Measurements from ENCODE around the gene NFYA. TPM values are rescaled to one million over a fixed set of nuclear protein-coding genes. Genes with fewer than 3 reads are reported as not detected.

The NFYA gene
- total RNA-seq, 1 experiment from 2014 or later = 34.7 TPM

DNA sequence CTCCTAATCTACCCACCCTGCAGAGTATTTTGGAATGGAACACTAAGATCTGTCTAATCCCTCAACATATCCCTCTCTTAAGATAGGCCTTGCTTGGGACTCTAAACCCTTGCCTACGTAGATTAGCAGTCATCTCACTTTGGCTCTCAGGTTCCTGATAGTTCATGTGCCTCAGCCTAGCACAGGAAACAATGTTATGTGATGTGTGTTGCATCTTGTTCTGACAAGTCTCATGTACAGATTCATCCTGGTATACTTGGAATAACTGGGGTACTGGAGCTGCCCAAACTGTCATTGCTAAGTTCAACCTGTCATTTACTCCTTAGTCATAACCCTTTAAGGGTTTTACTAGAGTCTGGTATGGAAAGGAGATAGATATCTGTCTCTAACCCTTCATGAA, 47.3 kb downstream of the NFYA start:
- CTCF ChIA-PET = no interaction called here
- no peaks in the 10 kb centered on the region for H3K9me3 Mint-ChIP-seq
- H3K27ac Mint-ChIP-seq = no peak overlapping the region
- no peaks in the 10 kb centered on the region for H3K4me1 Mint-ChIP-seq
- H3K4me3 Mint-ChIP-seq = no peak overlapping the region
- H3K36me3 Mint-ChIP-seq = peaks cover 6% of the 10 kb centered on the region
- DNase-seq (ENCODE audit: low spot score) (no peak), ATAC-seq (no peak)
- POLR2A ChIA-PET = no interaction called here
- no peaks in the 10 kb centered on the region for H3K27me3 Mint-ChIP-seq (ENCODE audit: low read depth)
- TF ChIP-seq, protein P1, sequence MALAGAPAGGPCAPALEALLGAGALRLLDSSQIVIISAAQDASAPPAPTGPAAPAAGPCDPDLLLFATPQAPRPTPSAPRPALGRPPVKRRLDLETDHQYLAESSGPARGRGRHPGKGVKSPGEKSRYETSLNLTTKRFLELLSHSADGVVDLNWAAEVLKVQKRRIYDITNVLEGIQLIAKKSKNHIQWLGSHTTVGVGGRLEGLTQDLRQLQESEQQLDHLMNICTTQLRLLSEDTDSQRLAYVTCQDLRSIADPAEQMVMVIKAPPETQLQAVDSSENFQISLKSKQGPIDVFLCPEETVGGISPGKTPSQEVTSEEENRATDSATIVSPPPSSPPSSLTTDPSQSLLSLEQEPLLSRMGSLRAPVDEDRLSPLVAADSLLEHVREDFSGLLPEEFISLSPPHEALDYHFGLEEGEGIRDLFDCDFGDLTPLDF (CRISPR knock-in tag; IDR thresholded peaks at IDR 0.05) = no peak
- TF ChIP-seq, protein P2, sequence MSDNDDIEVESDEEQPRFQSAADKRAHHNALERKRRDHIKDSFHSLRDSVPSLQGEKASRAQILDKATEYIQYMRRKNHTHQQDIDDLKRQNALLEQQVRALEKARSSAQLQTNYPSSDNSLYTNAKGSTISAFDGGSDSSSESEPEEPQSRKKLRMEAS (CRISPR knock-in tag; IDR thresholded peaks at IDR 0.05) = no peak
- TF ChIP-seq, protein P3, sequence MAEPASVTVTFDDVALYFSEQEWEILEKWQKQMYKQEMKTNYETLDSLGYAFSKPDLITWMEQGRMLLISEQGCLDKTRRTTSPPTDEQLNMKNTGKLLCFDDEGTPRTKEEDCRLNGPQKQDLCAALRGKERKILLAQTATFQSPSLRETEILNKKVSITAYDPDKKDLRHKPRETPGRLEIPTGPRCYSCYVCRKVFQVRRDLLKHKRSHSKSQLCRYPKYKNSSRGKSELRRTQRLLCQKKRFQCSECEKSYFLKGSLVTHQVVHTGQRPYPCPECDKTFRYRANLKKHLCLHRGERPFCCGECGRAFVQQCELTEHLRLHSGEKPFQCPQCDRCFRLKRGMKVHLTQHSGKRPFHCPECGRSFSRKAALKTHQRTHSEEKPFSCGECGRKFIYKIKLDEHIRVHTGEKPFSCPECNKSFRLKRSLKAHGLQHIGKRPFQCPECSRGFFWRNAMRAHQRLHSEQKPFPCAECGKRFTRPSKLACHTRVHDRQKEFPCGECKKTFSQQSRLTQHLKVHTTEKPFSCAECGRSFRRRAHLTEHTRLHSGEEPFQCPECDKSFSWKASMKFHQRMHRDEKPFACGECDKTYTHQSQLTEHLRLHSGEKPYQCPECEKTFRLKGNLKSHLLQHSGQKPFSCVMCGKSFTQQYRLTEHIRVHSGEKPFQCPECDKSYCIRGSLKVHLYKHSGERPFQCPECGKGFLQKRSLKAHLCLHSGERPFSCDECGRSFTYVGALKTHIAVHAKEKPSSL (CRISPR knock-in tag; conservative IDR thresholded peaks at IDR 0.05) = no peak

DNA sequence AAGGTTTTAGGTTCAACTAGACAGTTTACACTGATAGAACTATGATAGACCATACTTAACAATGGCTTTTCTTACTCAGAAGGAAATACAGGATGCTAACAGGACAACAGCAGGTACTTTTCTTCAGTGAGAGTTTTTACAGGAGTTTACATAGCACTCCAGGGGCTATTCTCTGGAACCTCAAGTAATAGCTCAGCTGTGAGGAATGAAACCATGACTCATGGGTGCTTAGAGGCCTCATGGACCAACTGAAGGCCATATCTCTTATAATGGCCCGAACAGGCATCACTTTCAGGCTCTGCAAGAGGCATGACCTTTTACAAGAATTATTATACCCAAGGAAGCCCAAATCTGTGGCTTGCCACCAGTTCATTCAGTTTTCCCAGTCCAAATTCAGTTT, 49.6 kb downstream of the NFYA start:
- TF ChIP-seq, protein P4, sequence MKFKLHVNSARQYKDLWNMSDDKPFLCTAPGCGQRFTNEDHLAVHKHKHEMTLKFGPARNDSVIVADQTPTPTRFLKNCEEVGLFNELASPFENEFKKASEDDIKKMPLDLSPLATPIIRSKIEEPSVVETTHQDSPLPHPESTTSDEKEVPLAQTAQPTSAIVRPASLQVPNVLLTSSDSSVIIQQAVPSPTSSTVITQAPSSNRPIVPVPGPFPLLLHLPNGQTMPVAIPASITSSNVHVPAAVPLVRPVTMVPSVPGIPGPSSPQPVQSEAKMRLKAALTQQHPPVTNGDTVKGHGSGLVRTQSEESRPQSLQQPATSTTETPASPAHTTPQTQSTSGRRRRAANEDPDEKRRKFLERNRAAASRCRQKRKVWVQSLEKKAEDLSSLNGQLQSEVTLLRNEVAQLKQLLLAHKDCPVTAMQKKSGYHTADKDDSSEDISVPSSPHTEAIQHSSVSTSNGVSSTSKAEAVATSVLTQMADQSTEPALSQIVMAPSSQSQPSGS (CRISPR knock-in tag; IDR thresholded peaks at IDR 0.05; ENCODE audit: borderline replicate concordance, low read depth) = no peak
- TF ChIP-seq, protein P5, sequence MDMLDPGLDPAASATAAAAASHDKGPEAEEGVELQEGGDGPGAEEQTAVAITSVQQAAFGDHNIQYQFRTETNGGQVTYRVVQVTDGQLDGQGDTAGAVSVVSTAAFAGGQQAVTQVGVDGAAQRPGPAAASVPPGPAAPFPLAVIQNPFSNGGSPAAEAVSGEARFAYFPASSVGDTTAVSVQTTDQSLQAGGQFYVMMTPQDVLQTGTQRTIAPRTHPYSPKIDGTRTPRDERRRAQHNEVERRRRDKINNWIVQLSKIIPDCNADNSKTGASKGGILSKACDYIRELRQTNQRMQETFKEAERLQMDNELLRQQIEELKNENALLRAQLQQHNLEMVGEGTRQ (CRISPR knock-in tag; IDR thresholded peaks at IDR 0.05) = no peak
- TF ChIP-seq NFE2L1 (CRISPR knock-in tag; IDR thresholded peaks at IDR 0.05) (no peak), CREM (CRISPR knock-in tag; IDR thresholded peaks at IDR 0.05) (no peak), CBFB (CRISPR knock-in tag; IDR thresholded peaks at IDR 0.05; ENCODE audit: low read depth) (no peak), SP1 (CRISPR knock-in tag; conservative IDR thresholded peaks at IDR 0.05) (no peak), ZNF232 (CRISPR knock-in tag; IDR thresholded peaks at IDR 0.05) (no peak), GRHL2 (CRISPR knock-in tag; IDR thresholded peaks at IDR 0.05; ENCODE audit: insufficient replicate concordance, severe bottlenecking) (no peak), MYBL2 (CRISPR knock-in tag; IDR thresholded peaks at IDR 0.05) (no peak), NFYB (CRISPR knock-in tag; conservative IDR thresholded peaks at IDR 0.05; ENCODE audit: low read depth) (no peak), SMAD4 (CRISPR knock-in tag; IDR thresholded peaks at IDR 0.05) (no peak), ZNF671 (CRISPR knock-in tag; IDR thresholded peaks at IDR 0.05) (no peak), FOXK1 (CRISPR knock-in tag; IDR thresholded peaks at IDR 0.05) (no peak)
- TF ChIP-seq, protein P6, sequence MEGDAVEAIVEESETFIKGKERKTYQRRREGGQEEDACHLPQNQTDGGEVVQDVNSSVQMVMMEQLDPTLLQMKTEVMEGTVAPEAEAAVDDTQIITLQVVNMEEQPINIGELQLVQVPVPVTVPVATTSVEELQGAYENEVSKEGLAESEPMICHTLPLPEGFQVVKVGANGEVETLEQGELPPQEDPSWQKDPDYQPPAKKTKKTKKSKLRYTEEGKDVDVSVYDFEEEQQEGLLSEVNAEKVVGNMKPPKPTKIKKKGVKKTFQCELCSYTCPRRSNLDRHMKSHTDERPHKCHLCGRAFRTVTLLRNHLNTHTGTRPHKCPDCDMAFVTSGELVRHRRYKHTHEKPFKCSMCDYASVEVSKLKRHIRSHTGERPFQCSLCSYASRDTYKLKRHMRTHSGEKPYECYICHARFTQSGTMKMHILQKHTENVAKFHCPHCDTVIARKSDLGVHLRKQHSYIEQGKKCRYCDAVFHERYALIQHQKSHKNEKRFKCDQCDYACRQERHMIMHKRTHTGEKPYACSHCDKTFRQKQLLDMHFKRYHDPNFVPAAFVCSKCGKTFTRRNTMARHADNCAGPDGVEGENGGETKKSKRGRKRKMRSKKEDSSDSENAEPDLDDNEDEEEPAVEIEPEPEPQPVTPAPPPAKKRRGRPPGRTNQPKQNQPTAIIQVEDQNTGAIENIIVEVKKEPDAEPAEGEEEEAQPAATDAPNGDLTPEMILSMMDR (IDR thresholded peaks at IDR 0.05) = no peak
- TF ChIP-seq, protein P3 (CRISPR knock-in tag; conservative IDR thresholded peaks at IDR 0.05) = no peak
- TF ChIP-seq, protein P7, sequence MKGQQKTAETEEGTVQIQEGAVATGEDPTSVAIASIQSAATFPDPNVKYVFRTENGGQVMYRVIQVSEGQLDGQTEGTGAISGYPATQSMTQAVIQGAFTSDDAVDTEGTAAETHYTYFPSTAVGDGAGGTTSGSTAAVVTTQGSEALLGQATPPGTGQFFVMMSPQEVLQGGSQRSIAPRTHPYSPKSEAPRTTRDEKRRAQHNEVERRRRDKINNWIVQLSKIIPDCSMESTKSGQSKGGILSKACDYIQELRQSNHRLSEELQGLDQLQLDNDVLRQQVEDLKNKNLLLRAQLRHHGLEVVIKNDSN (CRISPR knock-in tag; IDR thresholded peaks at IDR 0.05) = no peak
- no peaks in the 10 kb centered on the region for H3K4me1 Mint-ChIP-seq
- DNase-seq (ENCODE audit: low spot score) (no peak), ATAC-seq (no peak)
- no peak overlapping the region for H3K4me3 Mint-ChIP-seq
- H3K27ac Mint-ChIP-seq = no peak overlapping the region
- POLR2A ChIA-PET = interaction anchor here (0.6 kb wide), 1 partner anchor 13 kb away, joined by 3 read pairs; no protein-coding TSS in a partner anchor
- H3K36me3 Mint-ChIP-seq = peaks cover 7% of the 10 kb centered on the region
- CTCF ChIA-PET = no interaction called here
- H3K9me3 Mint-ChIP-seq = no peaks in the 10 kb centered on the region
- H3K27me3 Mint-ChIP-seq (ENCODE audit: low read depth) = no peaks in the 10 kb centered on the region

All from WTC11 (cell line).